Measurements from ENCODE around the gene NRROS. TPM values are rescaled to one million over a fixed set of nuclear protein-coding genes. Genes with fewer than 3 reads are reported as not detected.

NRROS gene
- total and polyA plus RNA-seq, 10 of the 15 experiments (the other 5 are each of a cell fraction or from before 2014, with no cell fraction given), result 0.35 to 42.2 (median 12.6) TPM

- H2AFZ ChIP-seq (ENCODE audit: control insufficient read depth, low read depth, low read length), result peak overlapping the region; percentile 65
- H3K36me3 ChIP-seq (ENCODE audit: control insufficient read depth in 2 of 2, insufficient read depth in 2 of 2, low read length in 1 of 2), result peaks cover 1 to 9% of the 10 kb centered on the region in 2 experiments; a peak in 2 of 4 replicates
- H4K20me1 ChIP-seq (ENCODE audit: control insufficient read depth, insufficient read depth), result no peaks in the 10 kb centered on the region
- no TSS peak for BruUV-seq (replicated peaks)
- ChIA-PET RAD21 (ENCODE audit: unreplicated experiment) (interaction anchor here (0.8 to 4.7 kb wide), 4 partner anchors 9 to 100 kb away, joined by 3 to 49 read pairs (median 8); partner anchors contain the start of gene PAK2), SMC1A (ENCODE audit: uncharacterized antibody, unreplicated experiment) (interaction anchor here (0.7 to 7.6 kb wide), 5 partner anchors 10 to 385 kb away, joined by 3 to 82 read pairs (median 3); no protein-coding TSS in a partner anchor), POLR2A (interaction anchor here (0.6 to 4.6 kb wide), 4 partner anchors 9 to 935 kb away, joined by 3 to 59 read pairs (median 8); no protein-coding TSS in a partner anchor), CTCF (interaction anchor here (0.8 to 7.9 kb wide), 8 partner anchors 7 to 195 kb away, joined by 3 to 64 read pairs (median 4); no protein-coding TSS in a partner anchor)
- peaks cover 71% of the 10 kb centered on the region for H3K79me2 ChIP-seq (ENCODE audit: control insufficient read depth, insufficient read depth, low read length)
- no peaks in the 10 kb centered on the region for H3K27me3 ChIP-seq (replicated peaks in 1 of 2; ENCODE audit: control insufficient read depth in 2 of 2, insufficient read depth in 2 of 2, low read length in 1 of 2)
- in situ Hi-C loops (cut with MboI) (no loop called here), intact Hi-C loops (cut with micrococcal nuclease; ENCODE audit: unreplicated experiment) (loop anchor here (5.0 kb wide), 1 partner anchor 302 kb away; the partner anchor contains the start of gene NCBP2)
- peak overlapping the region; percentile 78 for H3K4me3 ChIP-seq
- FAIRE-seq (no peak), ATAC-seq (peak; percentile 6), DNase-seq (ENCODE audit: low read depth, low spot score) (no peak)
- H3K9ac ChIP-seq (ENCODE audit: control insufficient read depth, insufficient read depth, low read length), result peak overlapping the region; percentile 99
- WGBS (ENCODE audit: insufficient coverage, insufficient replicate concordance, low lambda C conversion rate, missing lambda C conversion rate), result 2% methylated on average over 24 of the region's 24 CpGs
- peaks cover 42% of the 10 kb centered on the region for H3K4me1 ChIP-seq (ENCODE audit: control insufficient read depth, insufficient read depth, low read length)
- no peaks in the 10 kb centered on the region; the same call in 2 of the 3 replicates for H3K9me3 ChIP-seq (replicated peaks; ENCODE audit: control insufficient read depth, insufficient read depth, low read length)
- H3K4me2 ChIP-seq (ENCODE audit: control insufficient read depth, insufficient read depth), result peak overlapping the region; percentile 99
- peak overlapping the region; percentile 99 for H3K27ac ChIP-seq (ENCODE audit: control insufficient read depth, insufficient read depth)
- TF ChIP-seq ZBTB4 (CRISPR knock-in tag; IDR thresholded peaks at IDR 0.05), result no peak
- no peak for TF ChIP-seq NFYB (IDR thresholded peaks at IDR 0.05; ENCODE audit: insufficient read depth, low read depth, low read length)
- no peak for TF ChIP-seq KLF5 (IDR thresholded peaks at IDR 0.05; ENCODE audit: partially characterized antibody)
- TF ChIP-seq CREM (IDR thresholded peaks at IDR 0.05; ENCODE audit: low read depth), result peak; percentile 24; the same call in 1 of the 2 replicates
- 0 out of 2 replicates have a peak, but pooled peaks have one; percentile 12 for TF ChIP-seq DPF2 (IDR thresholded peaks at IDR 0.05)
- TF ChIP-seq RBBP5 (conservative IDR thresholded peaks at IDR 0.05), result no peak
- 0 out of 4 replicates have a peak, but pooled peaks of 1 of the 2 experiments have one; percentile 16 for TF ChIP-seq ETV6 (conservative IDR thresholded peaks at IDR 0.05 in 1 of 2, IDR thresholded peaks at IDR 0.05 in 1 of 2; ENCODE audit: borderline replicate concordance in 1 of 2, low read depth in 1 of 2)
- no peak for TF ChIP-seq E2F8 (IDR thresholded peaks at IDR 0.05; ENCODE audit: low read depth, partially characterized antibody)
- no peak for TF ChIP-seq LARP7 (IDR thresholded peaks at IDR 0.05)
- 0 out of 2 replicates have a peak, but pooled peaks have one; percentile 77 for TF ChIP-seq WRNIP1 (IDR thresholded peaks at IDR 0.05; ENCODE audit: borderline replicate concordance, low read depth, low read length)
- TF ChIP-seq CEBPZ (IDR thresholded peaks at IDR 0.05; ENCODE audit: low read depth, low read length), result no peak
Observed at GRCh38 chr3:196640297-196641018, 964 bp downstream of the NRROS start.

All from GM12878 (cell line).